Osteocyte (in vitro differentiated cells): ENCODE data around the gene PLXNA1. TPM values are rescaled to one million over a fixed set of nuclear protein-coding genes. Genes with fewer than 3 reads are reported as not detected.

Source experiments
- DNase-seq: peaks from one replicate; pipeline ENCODE4 v3.0.0; 2021; ENCODE audit warnings: mixed read lengths; ENCODE audit not compliant: unreplicated experiment; ENCODE audit errors: extremely low spot score
- H3K27ac Mint-ChIP-seq: one replicate; pipeline ENCODE4 v1.8.0; 2021; ENCODE audit warnings: mild to moderate bottlenecking, mixed read lengths; ENCODE audit not compliant: unreplicated experiment
- H3K27me3 Mint-ChIP-seq: one replicate; pipeline ENCODE4 v1.8.0; 2021; ENCODE audit warnings: mixed read lengths; ENCODE audit not compliant: unreplicated experiment
- H3K36me3 Mint-ChIP-seq: one replicate; pipeline ENCODE4 v1.8.0; 2021; ENCODE audit warnings: mixed read lengths; ENCODE audit not compliant: unreplicated experiment
- H3K4me1 Mint-ChIP-seq: one replicate; pipeline ENCODE4 v1.8.0; 2021; ENCODE audit warnings: mixed read lengths; ENCODE audit not compliant: unreplicated experiment
- H3K4me3 Mint-ChIP-seq: one replicate; pipeline ENCODE4 v1.8.0; 2021; ENCODE audit warnings: mild to moderate bottlenecking, moderate library complexity, mixed read lengths; ENCODE audit not compliant: unreplicated experiment
- H3K9me3 Mint-ChIP-seq: one replicate; pipeline ENCODE4 v1.8.0; 2021; ENCODE audit warnings: mixed read lengths; ENCODE audit not compliant: unreplicated experiment
- total RNA-seq: library from RNA; stranded (reverse); gene quantifications from 2 replicates; pipeline ENCODE4 v1.2.1, GENCODE V29; 2021
- TF ChIP-seq, protein P1 (sequence below): fragments of 200-600 bp; sonication (generic); IDR thresholded peaks from 2 replicates; pipeline ENCODE4 v1.5.0; 2021; ENCODE audit warnings: antibody characterized with exemption, mild to moderate bottlenecking, moderate library complexity

PLXNA1 gene
- total RNA-seq, 1 donor from 2014 or later = 60.5 TPM

- TF ChIP-seq, protein P1, sequence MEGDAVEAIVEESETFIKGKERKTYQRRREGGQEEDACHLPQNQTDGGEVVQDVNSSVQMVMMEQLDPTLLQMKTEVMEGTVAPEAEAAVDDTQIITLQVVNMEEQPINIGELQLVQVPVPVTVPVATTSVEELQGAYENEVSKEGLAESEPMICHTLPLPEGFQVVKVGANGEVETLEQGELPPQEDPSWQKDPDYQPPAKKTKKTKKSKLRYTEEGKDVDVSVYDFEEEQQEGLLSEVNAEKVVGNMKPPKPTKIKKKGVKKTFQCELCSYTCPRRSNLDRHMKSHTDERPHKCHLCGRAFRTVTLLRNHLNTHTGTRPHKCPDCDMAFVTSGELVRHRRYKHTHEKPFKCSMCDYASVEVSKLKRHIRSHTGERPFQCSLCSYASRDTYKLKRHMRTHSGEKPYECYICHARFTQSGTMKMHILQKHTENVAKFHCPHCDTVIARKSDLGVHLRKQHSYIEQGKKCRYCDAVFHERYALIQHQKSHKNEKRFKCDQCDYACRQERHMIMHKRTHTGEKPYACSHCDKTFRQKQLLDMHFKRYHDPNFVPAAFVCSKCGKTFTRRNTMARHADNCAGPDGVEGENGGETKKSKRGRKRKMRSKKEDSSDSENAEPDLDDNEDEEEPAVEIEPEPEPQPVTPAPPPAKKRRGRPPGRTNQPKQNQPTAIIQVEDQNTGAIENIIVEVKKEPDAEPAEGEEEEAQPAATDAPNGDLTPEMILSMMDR = no peak
- Mint-ChIP-seq H3K36me3 (peaks cover 3% of the 10 kb centered on the region), H3K4me1 (peaks cover 17% of the 10 kb centered on the region), H3K4me3 (no peak overlapping the region), H3K27ac (no peak overlapping the region), H3K27me3 (no peaks in the 10 kb centered on the region), H3K9me3 (peaks cover 13% of the 10 kb centered on the region)
- DNase-seq = no peak
These were observed 10.0 kb upstream of the PLXNA1 start for GRCh38 chr3:126972866-126973265.

- Mint-ChIP-seq H3K36me3 (peaks cover 3% of the 10 kb centered on the region), H3K27me3 (no peaks in the 10 kb centered on the region), H3K4me3 (no peak overlapping the region), H3K27ac (no peak overlapping the region), H3K4me1 (peaks cover 17% of the 10 kb centered on the region), H3K9me3 (peaks cover 13% of the 10 kb centered on the region)
- TF ChIP-seq, protein P1 = no peak
- no peak for DNase-seq
These were observed 9.1 kb upstream of the PLXNA1 start for GRCh38 chr3:126973814-126974213.

DNA sequence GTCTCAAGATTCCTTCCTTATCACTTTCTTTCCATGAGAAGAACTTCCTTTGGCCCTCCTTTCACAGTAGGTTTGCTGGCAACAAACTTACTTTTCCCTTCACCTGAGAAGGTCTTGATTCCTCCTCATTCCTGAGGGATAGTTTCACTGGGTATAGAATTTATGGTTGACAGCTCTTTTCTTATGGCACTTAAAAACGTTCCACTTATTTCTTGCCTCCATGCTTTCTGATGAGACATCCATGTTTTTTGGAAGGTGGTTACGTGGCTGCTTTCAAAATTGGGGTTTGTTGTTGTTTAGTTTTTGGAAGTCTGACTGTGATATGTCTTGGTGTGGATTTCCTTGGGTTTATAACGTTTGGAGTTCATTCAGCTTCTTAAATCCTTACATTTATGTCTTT, 8.2 kb upstream of the PLXNA1 start:
- Mint-ChIP-seq H3K4me1 (peaks cover 13% of the 10 kb centered on the region), H3K9me3 (peaks cover 13% of the 10 kb centered on the region), H3K27ac (no peak overlapping the region), H3K4me3 (no peak overlapping the region), H3K36me3 (peaks cover 3% of the 10 kb centered on the region), H3K27me3 (no peaks in the 10 kb centered on the region)
- TF ChIP-seq, protein P1 = no peak
- DNase-seq = no peak

DNA sequence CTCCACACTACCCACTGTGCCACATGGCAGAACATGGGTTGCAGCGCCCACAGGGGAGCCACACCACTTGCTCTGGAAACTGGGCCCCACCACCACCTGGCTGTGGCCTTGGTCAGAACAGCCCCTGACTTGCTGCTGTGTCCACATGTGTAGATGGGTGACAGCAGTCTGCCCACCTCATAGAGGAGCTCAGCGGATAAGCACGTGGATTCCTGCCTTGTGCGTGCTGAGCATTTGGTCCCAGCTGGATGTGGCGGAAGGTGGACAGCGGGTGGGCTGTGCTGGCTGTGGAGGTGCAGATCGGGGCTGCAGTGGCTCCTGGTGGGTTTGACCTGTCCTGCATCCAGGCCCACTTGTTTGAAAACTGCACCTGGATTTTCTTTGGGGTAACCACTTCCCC, 6.0 kb upstream of the PLXNA1 start:
- TF ChIP-seq, protein P1 = no peak
- Mint-ChIP-seq H3K9me3 (peaks cover 13% of the 10 kb centered on the region), H3K4me3 (no peak overlapping the region), H3K27me3 (no peaks in the 10 kb centered on the region), H3K4me1 (peaks cover 4% of the 10 kb centered on the region), H3K27ac (no peak overlapping the region), H3K36me3 (peaks cover 3% of the 10 kb centered on the region)
- DNase-seq = no peak

- H3K9me3 Mint-ChIP-seq = peaks cover 13% of the 10 kb centered on the region
- peaks cover 3% of the 10 kb centered on the region for H3K36me3 Mint-ChIP-seq
- H3K4me1 Mint-ChIP-seq = peaks cover 7% of the 10 kb centered on the region
- H3K27me3 Mint-ChIP-seq = no peaks in the 10 kb centered on the region
- H3K4me3 Mint-ChIP-seq = no peak overlapping the region
- no peak overlapping the region for H3K27ac Mint-ChIP-seq
- no peak for DNase-seq
- TF ChIP-seq, protein P1 = no peak
These were observed 5.1 kb upstream of the PLXNA1 start for GRCh38 chr3:126977821-126978220.
